ENCODE data around the gene KIDINS220.

Gene KIDINS220

GRCh38 chr2:8750221-8750620, 87.2 kb downstream of the KIDINS220 start:
- no peak for FAIRE-seq

- no peak for FAIRE-seq
Observed at GRCh38 chr2:8743261-8743660, 94.2 kb downstream of the KIDINS220 start.

DNA sequence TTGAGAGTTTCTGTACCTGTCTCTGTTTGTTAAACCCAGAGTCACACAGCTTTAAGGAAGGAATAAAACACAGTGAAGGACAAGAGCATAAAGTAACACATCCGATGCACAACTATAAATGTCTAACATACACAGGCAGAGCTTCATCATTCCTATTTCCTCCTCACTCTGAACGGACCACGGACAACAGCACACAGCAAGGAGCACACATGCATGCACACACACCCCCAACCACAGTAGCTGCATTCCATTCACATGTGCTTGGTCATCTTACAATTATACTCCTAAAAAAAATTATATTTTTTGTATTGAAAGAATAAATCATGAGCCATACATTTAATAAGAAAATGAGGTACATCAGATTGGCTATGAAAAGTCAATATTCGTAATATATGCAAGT, 97.3 kb downstream of the KIDINS220 start:
- FAIRE-seq: no peak

GRCh38 chr2:8737571-8738175, 99.7 kb downstream of the KIDINS220 start:
- peak; percentile 11 for FAIRE-seq

- FAIRE-seq: no peak
Observed at GRCh38 chr2:8732601-8733000, 104.8 kb downstream of the KIDINS220 start.

GRCh38 chr2:8729939-8730338, 107.5 kb downstream of the KIDINS220 start:
- no peak for FAIRE-seq

GRCh38 chr2:8729101-8729500, 108.3 kb downstream of the KIDINS220 start:
- peak; percentile 55 for FAIRE-seq

DNA sequence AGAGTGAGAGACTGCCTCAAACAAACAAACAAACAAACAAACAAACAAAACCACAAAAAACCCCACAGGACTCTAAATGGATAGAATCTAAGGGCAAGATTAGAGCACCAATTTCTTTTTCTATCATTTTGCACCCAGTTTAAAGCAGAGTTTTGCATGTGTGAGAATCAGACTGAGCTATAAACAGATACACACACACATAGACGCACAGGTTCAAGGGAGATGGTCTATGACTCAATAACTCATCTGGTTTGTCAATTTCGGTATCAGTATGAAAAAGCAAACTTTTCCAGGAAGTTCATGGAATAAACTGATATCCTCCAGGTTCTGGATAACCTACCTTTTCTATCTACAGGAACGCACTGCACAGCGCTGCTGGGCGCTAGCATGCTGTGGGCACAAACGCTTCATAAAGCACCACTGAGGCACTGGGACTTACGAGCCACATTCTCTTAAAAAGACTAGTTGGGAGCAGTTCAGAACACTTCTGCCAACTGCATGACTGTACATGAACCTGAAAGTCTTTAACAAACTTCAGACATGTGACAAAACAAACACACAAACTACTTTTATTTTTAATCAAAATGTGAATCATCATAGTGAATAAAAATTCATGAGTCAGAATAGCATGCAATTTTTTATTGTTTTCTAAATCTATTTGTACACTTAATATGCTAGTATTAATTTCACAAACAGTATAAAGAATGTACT, 109.0 kb downstream of the KIDINS220 start:
- no peak for FAIRE-seq

- no peak for FAIRE-seq
Observed at GRCh38 chr2:8725838-8726237, 111.6 kb downstream of the KIDINS220 start.

DNA sequence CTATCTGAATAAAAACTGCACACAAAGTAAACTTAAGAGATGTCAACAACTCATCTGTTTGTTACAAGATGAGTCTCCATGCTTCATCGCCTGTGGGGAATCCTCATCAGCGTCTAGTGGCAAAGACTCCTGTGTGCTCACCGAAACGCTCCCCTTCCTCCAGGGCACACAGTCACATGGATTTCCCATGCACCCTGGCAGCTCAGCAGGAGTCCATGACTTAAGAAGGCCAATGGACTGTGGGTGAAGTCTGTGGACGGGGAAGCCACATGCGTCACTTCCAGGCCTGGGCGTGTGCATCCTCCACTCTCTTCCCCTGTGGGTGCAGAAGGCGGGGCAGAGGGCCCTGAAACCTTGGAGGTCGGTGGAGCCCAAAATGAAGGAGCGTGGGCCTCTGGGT, 114.4 kb downstream of the KIDINS220 start:
- no peak for FAIRE-seq

- FAIRE-seq: no peak
Observed at GRCh38 chr2:8721410-8721809, 116.0 kb downstream of the KIDINS220 start.

GRCh38 chr2:8720741-8721140, 116.7 kb downstream of the KIDINS220 start:
- no peak for FAIRE-seq

GRCh38 chr2:8719528-8719927, 117.9 kb downstream of the KIDINS220 start:
- FAIRE-seq: no peak

DNA sequence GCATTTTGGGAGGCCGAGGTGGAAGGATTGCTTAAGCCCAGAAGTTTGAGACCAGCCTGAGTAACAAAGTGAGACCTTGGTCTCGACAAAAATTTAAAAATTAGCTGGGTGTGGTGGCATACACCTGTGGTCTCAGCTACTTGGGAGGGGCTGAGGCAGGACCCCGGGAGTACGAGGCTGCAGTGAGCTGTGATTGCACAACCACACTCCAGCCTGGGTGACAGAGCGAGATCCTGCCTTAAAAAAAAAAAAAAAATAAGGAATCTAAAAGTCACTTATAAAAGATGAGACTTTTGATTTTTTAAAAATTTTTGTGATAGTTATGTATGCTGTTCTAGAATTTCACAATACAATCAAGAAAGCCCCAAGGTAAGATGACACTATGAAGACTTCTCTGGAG, 122.4 kb downstream of the KIDINS220 start:
- FAIRE-seq: no peak

GRCh38 chr2:8714283-8714682, 123.1 kb downstream of the KIDINS220 start:
- FAIRE-seq: no peak

DNA sequence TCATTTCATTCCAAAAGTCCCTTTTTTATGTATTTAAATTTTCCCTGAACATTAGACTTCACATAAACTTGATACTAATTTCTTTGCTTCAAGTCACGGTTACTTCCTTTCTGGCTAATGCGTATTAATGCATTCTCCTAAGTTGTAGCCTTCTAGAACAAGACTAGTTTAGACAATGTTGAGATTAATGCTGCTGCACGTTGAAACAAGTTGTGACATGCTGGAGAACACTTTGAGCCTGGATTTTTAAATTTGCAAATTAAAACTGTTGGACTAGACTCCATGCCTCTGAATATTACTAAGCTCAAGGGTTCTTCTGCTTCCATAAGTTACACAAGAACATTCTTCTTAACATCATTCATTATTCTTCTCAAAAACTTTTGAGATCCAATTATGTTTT, 126.5 kb downstream of the KIDINS220 start:
- FAIRE-seq: no peak

GRCh38 chr2:8709611-8710010, 127.8 kb downstream of the KIDINS220 start:
- no peak for FAIRE-seq

GRCh38 chr2:8704906-8705305, 132.5 kb downstream of the KIDINS220 start:
- no peak for FAIRE-seq

- no peak for FAIRE-seq
Observed at GRCh38 chr2:8701681-8702379, 135.6 kb downstream of the KIDINS220 start.

DNA sequence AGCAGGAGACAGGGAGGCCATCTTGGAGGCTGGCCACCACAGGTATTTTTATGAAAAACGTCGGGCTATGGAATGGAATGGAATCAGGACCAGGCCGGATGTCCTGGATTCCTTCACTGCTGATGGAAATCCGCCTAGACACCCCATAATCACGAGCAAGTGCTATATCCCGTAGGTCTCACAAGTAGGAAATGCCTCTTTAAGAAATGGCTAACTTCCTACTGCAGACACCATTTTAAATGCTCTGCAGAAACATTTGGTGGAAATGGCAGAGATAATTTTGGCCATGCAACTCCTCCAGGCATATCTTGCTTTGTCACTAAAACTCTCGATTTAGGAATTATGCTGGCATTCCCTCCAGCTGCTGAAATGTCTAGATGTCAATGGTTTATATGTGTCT, 137.6 kb downstream of the KIDINS220 start:
- no peak for FAIRE-seq

DNA sequence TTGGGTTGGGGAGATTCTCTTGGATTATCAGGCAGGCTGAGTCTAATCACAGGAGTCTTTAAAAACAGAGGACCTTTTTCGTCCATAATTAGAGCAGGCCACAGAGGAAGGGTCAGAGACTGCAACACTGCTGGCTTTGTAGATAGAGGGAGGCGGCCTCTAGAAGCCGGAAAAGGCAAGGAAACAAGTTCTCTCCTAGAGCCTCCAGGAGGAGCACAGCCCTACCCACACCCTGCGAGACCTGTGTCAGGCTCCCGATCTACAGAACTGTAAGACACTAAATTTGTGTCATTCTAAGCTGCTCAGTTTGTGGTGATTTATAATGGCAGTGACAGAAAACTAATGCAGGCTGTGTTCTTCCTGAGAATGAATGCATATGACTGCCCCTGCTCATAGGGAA, 140.2 kb downstream of the KIDINS220 start:
- FAIRE-seq: no peak

GRCh38 chr2:8694737-8695136, 142.7 kb downstream of the KIDINS220 start:
- FAIRE-seq: no peak

- FAIRE-seq: no peak
Observed at GRCh38 chr2:8693157-8693821, 144.1 kb downstream of the KIDINS220 start.

- no peak for FAIRE-seq
Observed at GRCh38 chr2:8692783-8693156, 144.6 kb downstream of the KIDINS220 start.
